Cardiac muscle cell (in vitro differentiated cells and primary cell): ENCODE results near the gene COMMD1. TPM values are rescaled to one million over a fixed set of nuclear protein-coding genes. Genes with fewer than 3 reads are reported as not detected.

ENCODE experiments used
- DNase-seq, 2 donors: peaks; one replicate each; pipeline versions ENCODE4 v3.0.0 to v3.0.0-alpha.2; 2010 to 2017; ENCODE audit warnings: low read depth in 1 of 2, low spot score in 1 of 2
- H3K27ac ChIP-seq: fragments of 200-600 bp; sonication (generic); 2 replicates; pipeline ENCODE4 v1.5.1; 2016
- H3K27me3 ChIP-seq: fragments of 200-600 bp; sonication (generic); 2 replicates; pipeline ENCODE4 v1.6.0; 2016; ENCODE audit warnings: control low read depth
- H3K36me3 ChIP-seq: fragments of 200-600 bp; sonication (generic); 2 replicates; pipeline ENCODE4 v1.5.1; 2016; ENCODE audit warnings: control low read depth
- H3K4me1 ChIP-seq: fragments of 200-600 bp; sonication (generic); 2 replicates; pipeline ENCODE4 v1.8.1; 2017; ENCODE audit warnings: low read depth, mild to moderate bottlenecking, mixed run types
- H3K4me3 ChIP-seq: fragments of 200-600 bp; sonication (generic); 2 replicates; pipeline ENCODE4 v1.5.1; 2016; ENCODE audit warnings: mild to moderate bottlenecking
- H3K9me3 ChIP-seq: fragments of 200-600 bp; sonication (generic); 2 replicates; pipeline ENCODE4 v1.5.1; 2017; ENCODE audit warnings: low read depth, mild to moderate bottlenecking, control low read depth
- polyA plus RNA-seq: library from polyadenylated mRNA; unstranded; fragments of >200 nt; fragmentation: Nextera tagmentation; extraction: Ambion mirVana; gene quantifications from 2 replicates; pipeline ENCODE4 v1.2.1, GENCODE V29; 2016
- total RNA-seq: library from RNA; depleted of rRNA; stranded (reverse); fragments of >200 nt; gene quantifications from 2 replicates; pipeline ENCODE4 v1.2.3, GENCODE V29; 2016
- TF ChIP-seq, protein P1 (sequence below): IDR thresholded peaks from 2 replicates; pipeline ENCODE4 v1.5.1; 2012; ENCODE audit warnings: low read depth, mild to moderate bottlenecking, low read length

The COMMD1 gene
- total and polyA plus RNA-seq, 2 experiments from 2014 or later, result 36.1 to 94.0 TPM

DNA sequence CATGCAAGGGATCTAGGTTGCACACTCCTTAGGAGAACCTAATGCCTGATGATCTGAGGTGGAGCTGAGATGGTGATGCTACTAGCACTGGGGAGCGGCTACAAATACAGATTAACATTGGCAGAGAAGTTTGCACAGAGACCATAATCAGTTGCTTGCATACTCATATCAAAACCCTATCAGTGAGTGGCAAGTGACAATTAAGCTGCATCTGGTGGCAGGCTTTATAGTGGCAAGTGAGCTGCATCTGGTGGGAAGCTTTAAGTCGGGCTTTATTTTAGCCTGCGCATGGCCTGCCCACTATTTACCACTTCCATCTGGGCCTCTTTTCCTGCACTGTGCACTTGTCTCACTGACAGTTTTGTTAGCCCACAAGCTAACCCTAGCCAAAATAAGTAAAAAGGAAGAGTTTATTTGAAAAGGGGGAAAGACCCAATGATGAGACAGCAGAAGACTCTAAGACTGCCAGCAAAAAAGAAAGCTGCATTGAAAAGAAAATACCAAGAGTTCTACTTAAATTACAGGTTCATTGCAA lies 149.5 kb downstream of the COMMD1 start:
- H3K27me3 ChIP-seq, result no peaks in the 10 kb centered on the region
- H3K27ac ChIP-seq, result no peak overlapping the region
- H3K4me3 ChIP-seq, result no peak overlapping the region
- no peaks in the 10 kb centered on the region for H3K36me3 ChIP-seq
- DNase-seq, result no peak
- TF ChIP-seq, protein P1, sequence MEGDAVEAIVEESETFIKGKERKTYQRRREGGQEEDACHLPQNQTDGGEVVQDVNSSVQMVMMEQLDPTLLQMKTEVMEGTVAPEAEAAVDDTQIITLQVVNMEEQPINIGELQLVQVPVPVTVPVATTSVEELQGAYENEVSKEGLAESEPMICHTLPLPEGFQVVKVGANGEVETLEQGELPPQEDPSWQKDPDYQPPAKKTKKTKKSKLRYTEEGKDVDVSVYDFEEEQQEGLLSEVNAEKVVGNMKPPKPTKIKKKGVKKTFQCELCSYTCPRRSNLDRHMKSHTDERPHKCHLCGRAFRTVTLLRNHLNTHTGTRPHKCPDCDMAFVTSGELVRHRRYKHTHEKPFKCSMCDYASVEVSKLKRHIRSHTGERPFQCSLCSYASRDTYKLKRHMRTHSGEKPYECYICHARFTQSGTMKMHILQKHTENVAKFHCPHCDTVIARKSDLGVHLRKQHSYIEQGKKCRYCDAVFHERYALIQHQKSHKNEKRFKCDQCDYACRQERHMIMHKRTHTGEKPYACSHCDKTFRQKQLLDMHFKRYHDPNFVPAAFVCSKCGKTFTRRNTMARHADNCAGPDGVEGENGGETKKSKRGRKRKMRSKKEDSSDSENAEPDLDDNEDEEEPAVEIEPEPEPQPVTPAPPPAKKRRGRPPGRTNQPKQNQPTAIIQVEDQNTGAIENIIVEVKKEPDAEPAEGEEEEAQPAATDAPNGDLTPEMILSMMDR, result no peak
- H3K9me3 ChIP-seq, result no peaks in the 10 kb centered on the region
- H3K4me1 ChIP-seq, result peaks cover 24% of the 10 kb centered on the region

GRCh38 chr2:62055724-62056336 lies 150.4 kb downstream of the COMMD1 start:
- Histone ChIP-seq H3K27ac (no peak overlapping the region), H3K9me3 (no peaks in the 10 kb centered on the region), H3K36me3 (no peaks in the 10 kb centered on the region), H3K4me1 (peaks cover 20% of the 10 kb centered on the region), H3K27me3 (no peaks in the 10 kb centered on the region), H3K4me3 (no peak overlapping the region)
- no peak for DNase-seq
- TF ChIP-seq, protein P1, result no peak

- TF ChIP-seq, protein P1, result no peak
- Histone ChIP-seq H3K36me3 (no peaks in the 10 kb centered on the region), H3K27me3 (no peaks in the 10 kb centered on the region), H3K4me1 (peaks cover 20% of the 10 kb centered on the region), H3K9me3 (no peaks in the 10 kb centered on the region), H3K27ac (no peak overlapping the region), H3K4me3 (no peak overlapping the region)
- no peak for DNase-seq
Observed at GRCh38 chr2:62056341-62056740, 150.9 kb downstream of the COMMD1 start.

DNA sequence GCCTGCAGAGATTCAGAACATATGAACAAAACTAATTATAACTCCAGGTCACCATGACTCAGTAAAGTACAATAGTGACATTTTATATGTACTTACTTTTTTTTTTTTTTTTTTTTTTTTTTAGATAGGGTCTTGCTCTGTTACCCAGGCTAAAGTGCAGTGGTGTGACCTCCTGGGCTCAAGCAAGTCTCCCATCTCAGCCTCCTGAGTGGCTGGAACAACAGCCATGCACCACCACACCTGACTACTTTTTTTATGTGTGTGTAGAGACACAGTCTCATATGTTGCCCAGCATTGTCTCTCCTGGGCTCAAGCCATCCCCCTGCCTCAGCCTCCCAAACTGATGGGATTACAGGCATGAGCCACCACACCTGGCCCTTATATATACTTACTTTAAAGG lies 159.8 kb downstream of the COMMD1 start:
- Histone ChIP-seq H3K4me3 (no peak overlapping the region), H3K27ac (no peak overlapping the region), H3K4me1 (no peaks in the 10 kb centered on the region), H3K27me3 (no peaks in the 10 kb centered on the region), H3K36me3 (no peaks in the 10 kb centered on the region), H3K9me3 (no peaks in the 10 kb centered on the region)
- DNase-seq, result no peak
- TF ChIP-seq, protein P1, result no peak

DNA sequence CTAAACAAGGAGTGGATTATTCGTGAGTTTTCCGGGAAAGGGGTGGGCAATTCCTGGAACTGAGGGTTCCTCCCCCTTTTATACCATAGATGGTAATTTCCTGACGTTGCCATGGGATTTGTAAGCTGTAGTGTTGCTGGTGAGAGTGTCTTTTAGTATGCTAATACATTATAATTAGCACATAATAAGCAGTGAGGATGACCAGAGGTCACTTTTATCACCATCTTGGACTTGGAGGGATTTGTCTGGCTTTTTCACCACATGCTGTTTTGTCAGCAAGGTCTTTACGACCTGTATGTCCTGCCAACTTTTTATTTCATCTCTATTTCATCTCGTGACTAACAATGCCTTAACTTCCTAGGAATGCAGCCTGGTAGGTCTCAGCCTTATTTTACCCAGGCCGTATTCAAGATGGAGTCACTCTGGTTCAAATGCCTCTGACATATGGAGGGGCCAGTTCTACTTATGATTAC lies 165.7 kb downstream of the COMMD1 start:
- TF ChIP-seq, protein P1, result no peak
- no peaks in the 10 kb centered on the region for H3K27me3 ChIP-seq

More for the DNA sequence above, 165.7 kb downstream of the COMMD1 start:
- no peak for DNase-seq
- H3K36me3 ChIP-seq, result no peaks in the 10 kb centered on the region
- no peaks in the 10 kb centered on the region for H3K4me1 ChIP-seq
- no peak overlapping the region for H3K27ac ChIP-seq
- H3K4me3 ChIP-seq, result no peak overlapping the region
- no peaks in the 10 kb centered on the region for H3K9me3 ChIP-seq
